ENCODE data around the gene GJA3. TPM values are rescaled to one million over a fixed set of nuclear protein-coding genes. Genes with fewer than 3 reads are reported as not detected.

Gene GJA3
- total RNA-seq, 4 donors from 2014 or later: not detected

- peaks cover 17 to 19% of the 10 kb centered on the region in 2 donors for H3K4me1 ChIP-seq
- peak overlapping the region; percentile 41 to 65 (median 56) for H3K4me3 ChIP-seq
- no peaks in the 10 kb centered on the region for H3K9me3 ChIP-seq
- H3K27me3 ChIP-seq: peaks cover 54 to 65% (median 59%) of the 10 kb centered on the region in 3 donors
- no peak for ATAC-seq
- intact Hi-C loops (cut with DNase I; ENCODE audit: low total_unique reads): no loop called here
- H3K36me3 ChIP-seq: no peaks in the 10 kb centered on the region
- H3K27ac ChIP-seq: no peak overlapping the region
- in situ Hi-C loops (cut with MboI; ENCODE audit: low sequenced_read_pairs in 4 of 4): loop anchor here (10.0 to 25.0 kb wide), 5 partner anchors 94 to 744 kb away; partner anchors contain the start of gene XPO4 (in 1 of the 4)
- no peak for DNase-seq
- TF ChIP-seq POLR2A (IDR thresholded peaks at IDR 0.05) (no peak), CTCF (IDR thresholded peaks at IDR 0.05 in 4 of 5, conservative IDR thresholded peaks at IDR 0.05 in 1 of 5) (no peak)
These were observed 32.5 kb upstream of the GJA3 start for GRCh38 chr13:20193162-20193906.

- no peak for DNase-seq
- intact Hi-C loops (cut with DNase I; ENCODE audit: low total_unique reads) (no loop called here), in situ Hi-C loops (cut with MboI; ENCODE audit: low sequenced_read_pairs in 4 of 4) (loop anchor here (10.0 to 25.0 kb wide), 5 partner anchors 95 to 745 kb away; partner anchors contain the start of gene XPO4 (in 1 of the 4))
These were observed 31.9 kb upstream of the GJA3 start, which contains the start of gene GJB2 for GRCh38 chr13:20192836-20193161. Gene GJB2 (minus strand): TSS chr13:20192938. CDS start chr13:20189581, 3,357 bp downstream.

DNA sequence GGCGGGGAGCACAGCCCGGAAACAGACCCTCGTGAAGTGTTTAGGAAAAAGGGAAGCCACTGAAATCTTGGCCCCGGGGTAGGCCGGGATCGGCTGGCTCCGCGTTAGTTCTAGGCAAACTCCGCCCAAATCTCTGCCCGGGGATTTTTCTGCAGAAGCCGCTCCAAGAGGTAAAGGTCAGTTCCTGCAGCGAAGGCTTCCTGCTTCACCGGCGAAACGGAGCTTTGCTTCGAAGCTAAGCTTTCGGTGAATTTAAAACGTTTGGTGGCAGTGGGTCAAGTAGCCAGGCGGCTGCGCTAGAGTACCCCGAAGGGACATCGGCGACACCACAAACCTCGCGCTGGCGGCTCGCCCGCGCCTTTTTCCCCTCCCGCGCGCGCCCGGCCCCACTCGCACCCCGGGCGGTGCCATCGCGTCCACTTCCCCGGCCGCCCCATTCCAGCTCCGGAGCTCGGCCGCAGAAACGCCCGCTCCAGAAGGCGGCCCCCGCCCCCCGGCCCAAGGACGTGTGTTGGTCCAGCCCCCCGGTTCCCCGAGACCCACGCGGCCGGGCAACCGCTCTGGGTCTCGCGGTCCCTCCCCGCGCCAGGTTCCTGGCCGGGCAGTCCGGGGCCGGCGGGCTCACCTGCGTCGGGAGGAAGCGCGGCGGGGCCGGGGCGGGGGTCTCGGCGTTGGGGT lies 31.4 kb upstream of the GJA3 start:
- TF ChIP-seq POLR2A (IDR thresholded peaks at IDR 0.05) (no peak), CTCF (IDR thresholded peaks at IDR 0.05 in 4 of 5, conservative IDR thresholded peaks at IDR 0.05 in 1 of 5) (no peak)
- Histone ChIP-seq H3K4me3 (peak overlapping the region; percentile 41 to 65 (median 56)), H3K27ac (no peak overlapping the region), H3K27me3 (peaks cover 54 to 65% (median 59%) of the 10 kb centered on the region in 3 donors), H3K4me1 (peaks cover 17 to 19% of the 10 kb centered on the region in 2 donors), H3K9me3 (no peaks in the 10 kb centered on the region), H3K36me3 (no peaks in the 10 kb centered on the region)
- intact Hi-C loops (cut with DNase I; ENCODE audit: low total_unique reads): no loop called here
- ATAC-seq (peak in 1 of 2 donors; percentile 30), DNase-seq (no peak)
- in situ Hi-C loops (cut with MboI; ENCODE audit: low sequenced_read_pairs in 4 of 4): loop anchor here (10.0 to 25.0 kb wide), 5 partner anchors 95 to 745 kb away; partner anchors contain the start of gene XPO4 (in 1 of the 4)

More at GRCh38 chr13:20192836-20193161, 31.9 kb upstream of the GJA3 start, which contains the start of gene GJB2:
- Histone ChIP-seq H3K4me1 (peaks cover 17 to 19% of the 10 kb centered on the region in 2 donors), H3K4me3 (peak within 1 kb of the TSS; percentile 41 to 65 (median 56)), H3K9me3 (no peaks in the 10 kb centered on the region), H3K27me3 (peaks cover 54 to 65% (median 59%) of the 10 kb centered on the region in 3 donors), H3K27ac (no peak within 1 kb of the TSS), H3K36me3 (no peaks in the 10 kb centered on the region)
- TF ChIP-seq CTCF (IDR thresholded peaks at IDR 0.05 in 4 of 5, conservative IDR thresholded peaks at IDR 0.05 in 1 of 5) (no peak), POLR2A (IDR thresholded peaks at IDR 0.05) (no peak)
- no peak for ATAC-seq

GRCh38 chr13:20191311-20192157 lies 30.7 kb upstream of the GJA3 start:
- no peak for DNase-seq
- no peak overlapping the region for H3K27ac ChIP-seq
- peaks cover 17 to 19% of the 10 kb centered on the region in 2 donors for H3K4me1 ChIP-seq
- peaks cover 49 to 60% (median 52%) of the 10 kb centered on the region in 3 donors for H3K27me3 ChIP-seq
- no peak for ATAC-seq
- in situ Hi-C loops (cut with MboI; ENCODE audit: low sequenced_read_pairs in 4 of 4) (loop anchor here (10.0 to 25.0 kb wide), 5 partner anchors 96 to 746 kb away; partner anchors contain the start of gene XPO4 (in 1 of the 4)), intact Hi-C loops (cut with DNase I; ENCODE audit: low total_unique reads) (no loop called here)
- H3K9me3 ChIP-seq: no peaks in the 10 kb centered on the region
- H3K36me3 ChIP-seq: no peaks in the 10 kb centered on the region
- no peak for TF ChIP-seq POLR2A (IDR thresholded peaks at IDR 0.05)
- no peak for TF ChIP-seq CTCF (IDR thresholded peaks at IDR 0.05 in 4 of 5, conservative IDR thresholded peaks at IDR 0.05 in 1 of 5)
- peak overlapping the region; percentile 41 to 65 (median 56) for H3K4me3 ChIP-seq
